HEK293 (cell line): ENCODE results near the gene CCDC12.

Experiments used
- YY1 ChIP-seq: fragments of 450-650 bp; formaldehyde crosslinking; IDR thresholded peaks from 2 replicates; pipeline ENCODE4 v1.5.1; 2018; ENCODE audit warnings: missing biosample characterization, missing genetic modification characterization
- ZNF121 ChIP-seq: fragments of 450-650 bp; formaldehyde crosslinking; IDR thresholded peaks from 2 replicates; pipeline ENCODE4 v1.5.1; 2016; ENCODE audit warnings: missing biosample characterization, missing genetic modification characterization
- ZNF140 ChIP-seq: fragments of 450-650 bp; formaldehyde crosslinking; IDR thresholded peaks from 2 replicates; pipeline ENCODE4 v1.5.1; 2016; ENCODE audit warnings: missing biosample characterization, missing genetic modification characterization
- ZNF274 ChIP-seq, 2 experiments: fragments of 200-500 bp in 1 of 2; fragments of 450-650 bp in 1 of 2; sonication (Bioruptor generic) in 1 of 2; formaldehyde crosslinking in 1 of 2; IDR thresholded peaks; 2 replicates each; pipeline versions ENCODE4 v1.5.1 to v1.6.1; 2014 to 2016; ENCODE audit warnings: borderline replicate concordance in 1 of 2, inconsistent platforms in 1 of 2, low read length in 1 of 2, missing biosample characterization in 1 of 2, missing genetic modification characterization in 1 of 2
- ZNF561 ChIP-seq: fragments of 450-650 bp; IDR thresholded peaks from 2 replicates; pipeline ENCODE4 v1.5.1; 2018; ENCODE audit warnings: missing biosample characterization, missing genetic modification characterization, borderline replicate concordance
- ZNF623 ChIP-seq: fragments of 450-650 bp; formaldehyde crosslinking; IDR thresholded peaks from 2 replicates; pipeline ENCODE4 v1.5.1; 2016; ENCODE audit warnings: missing biosample characterization, missing genetic modification characterization
- ZNF629 ChIP-seq: fragments of 450-650 bp; formaldehyde crosslinking; IDR thresholded peaks from 2 replicates; pipeline ENCODE4 v1.5.1; 2017; ENCODE audit warnings: missing biosample characterization, missing genetic modification characterization
- ZNF707 ChIP-seq: fragments of 450-650 bp; formaldehyde crosslinking; IDR thresholded peaks from 2 replicates; pipeline ENCODE4 v1.5.1; 2016; ENCODE audit warnings: missing biosample characterization, missing genetic modification characterization
- ZNF768 ChIP-seq: fragments of 450-650 bp; formaldehyde crosslinking; IDR thresholded peaks from 2 replicates; pipeline ENCODE4 v1.5.1; 2018; ENCODE audit warnings: missing biosample characterization, mild to moderate bottlenecking, missing genetic modification characterization
- ZSCAN30 ChIP-seq: fragments of 450-650 bp; IDR thresholded peaks from 2 replicates; pipeline ENCODE4 v1.5.1; 2018; ENCODE audit warnings: missing biosample characterization, mild to moderate bottlenecking, missing genetic modification characterization, moderate library complexity
- TF ChIP-seq, protein P1 (sequence below): fragments of 450-650 bp; formaldehyde crosslinking; IDR thresholded peaks from 2 replicates; pipeline ENCODE4 v1.5.1; 2016; ENCODE audit warnings: missing biosample characterization, missing genetic modification characterization

DNA sequence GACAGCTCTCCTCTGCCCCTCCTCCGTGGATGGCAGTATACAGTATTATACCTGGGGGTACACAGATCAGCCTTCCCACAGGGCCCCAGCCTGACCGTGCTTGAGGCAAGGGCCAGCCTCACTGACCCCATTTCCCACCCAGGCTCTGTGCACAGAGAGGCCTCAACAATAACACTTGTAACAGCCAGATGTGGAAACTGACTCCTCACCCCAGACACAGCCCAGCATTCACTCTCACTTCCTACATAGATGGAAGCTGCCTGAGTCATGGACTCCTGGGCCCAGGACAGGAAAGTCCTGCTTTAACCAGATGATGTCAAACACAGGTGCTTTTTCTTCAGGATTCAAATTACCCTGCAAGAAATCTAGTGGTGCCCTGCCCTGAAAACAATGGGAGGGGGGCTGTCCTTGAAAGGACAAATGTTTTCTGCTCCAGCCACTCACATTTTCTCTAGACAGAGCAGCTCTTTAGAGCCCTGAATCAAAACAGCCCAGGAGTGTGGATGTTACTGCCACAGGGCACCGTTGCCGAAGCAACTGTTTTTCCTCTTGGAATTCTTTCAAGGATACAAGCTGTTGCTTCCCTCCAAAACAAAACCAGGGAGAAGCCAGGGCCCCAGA lies 16.4 kb downstream of the CCDC12 start:
- TF ChIP-seq ZNF623 (tag by site-specific recombination) (no peak), ZNF561 (no peak), ZSCAN30 (tag by site-specific recombination) (no peak), ZNF274 (IDR thresholded peaks at IDR 0.05; ENCODE audit: low read length) (no peak), ZNF274 (tag by site-specific recombination; IDR thresholded peaks at IDR 0.05; ENCODE audit: borderline replicate concordance) (no peak), ZNF121 (tag by site-specific recombination) (no peak), YY1 (no peak), ZNF629 (tag by site-specific recombination) (no peak), ZNF768 (tag by site-specific recombination) (no peak), ZNF140 (tag by site-specific recombination) (no peak), ZNF707 (tag by site-specific recombination) (no peak)
- TF ChIP-seq, protein P1, sequence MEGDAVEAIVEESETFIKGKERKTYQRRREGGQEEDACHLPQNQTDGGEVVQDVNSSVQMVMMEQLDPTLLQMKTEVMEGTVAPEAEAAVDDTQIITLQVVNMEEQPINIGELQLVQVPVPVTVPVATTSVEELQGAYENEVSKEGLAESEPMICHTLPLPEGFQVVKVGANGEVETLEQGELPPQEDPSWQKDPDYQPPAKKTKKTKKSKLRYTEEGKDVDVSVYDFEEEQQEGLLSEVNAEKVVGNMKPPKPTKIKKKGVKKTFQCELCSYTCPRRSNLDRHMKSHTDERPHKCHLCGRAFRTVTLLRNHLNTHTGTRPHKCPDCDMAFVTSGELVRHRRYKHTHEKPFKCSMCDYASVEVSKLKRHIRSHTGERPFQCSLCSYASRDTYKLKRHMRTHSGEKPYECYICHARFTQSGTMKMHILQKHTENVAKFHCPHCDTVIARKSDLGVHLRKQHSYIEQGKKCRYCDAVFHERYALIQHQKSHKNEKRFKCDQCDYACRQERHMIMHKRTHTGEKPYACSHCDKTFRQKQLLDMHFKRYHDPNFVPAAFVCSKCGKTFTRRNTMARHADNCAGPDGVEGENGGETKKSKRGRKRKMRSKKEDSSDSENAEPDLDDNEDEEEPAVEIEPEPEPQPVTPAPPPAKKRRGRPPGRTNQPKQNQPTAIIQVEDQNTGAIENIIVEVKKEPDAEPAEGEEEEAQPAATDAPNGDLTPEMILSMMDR (tag by site-specific recombination): no peak
